Uterus (tissue), 2 donors: ENCODE results near the gene BCAN.

ENCODE experiments used
- POLR2A ChIP-seq, 2 donors: fragments of 450-650 bp; IDR thresholded peaks; one replicate each; pipeline ENCODE4 v1.6.1; 2016; ENCODE audit warnings: antibody characterized with exemption in 2 of 2, mild to moderate bottlenecking in 1 of 2, moderate library complexity in 1 of 2
- TF ChIP-seq, protein P1 (sequence below), 4 experiments: fragments of 200-600 bp in 2 of 4; fragments of 450-650 bp in 2 of 4; sonication (generic) in 2 of 4; IDR thresholded peaks; one replicate each; pipeline ENCODE4 v1.5.1; 2016 to 2019; ENCODE audit warnings: antibody characterized with exemption in 4 of 4, mild to moderate bottlenecking in 2 of 4, moderate library complexity in 1 of 4

DNA sequence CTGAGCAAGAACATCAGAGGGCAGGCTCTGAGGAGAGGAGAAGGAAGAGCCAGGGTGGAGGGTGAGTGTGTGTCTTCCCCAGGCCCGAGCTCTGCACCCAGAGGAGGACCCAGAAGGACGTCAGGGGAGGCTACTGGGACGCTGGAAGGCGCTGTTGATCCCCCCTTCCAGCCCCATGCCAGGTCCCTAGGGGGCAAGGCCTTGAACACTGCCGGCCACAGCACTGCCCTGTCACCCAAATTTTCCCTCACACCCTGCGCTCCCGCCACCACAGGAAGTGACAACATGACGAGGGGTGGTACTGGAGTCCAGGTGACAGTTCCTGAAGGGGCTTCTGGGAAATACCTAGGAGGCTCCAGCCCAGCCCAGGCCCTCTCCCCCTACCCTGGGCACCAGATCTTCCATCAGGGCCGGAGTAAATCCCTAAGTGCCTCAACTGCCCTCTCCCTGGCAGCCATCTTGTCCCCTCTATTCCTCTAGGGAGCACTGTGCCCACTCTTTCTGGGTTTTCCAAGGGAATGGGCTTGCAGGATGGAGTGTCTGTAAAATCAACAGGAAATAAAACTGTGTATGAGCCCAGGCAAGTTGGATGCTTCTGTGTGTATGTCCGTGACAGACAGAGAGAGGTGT lies 17.1 kb downstream of the BCAN start:
- TF ChIP-seq, protein P1, sequence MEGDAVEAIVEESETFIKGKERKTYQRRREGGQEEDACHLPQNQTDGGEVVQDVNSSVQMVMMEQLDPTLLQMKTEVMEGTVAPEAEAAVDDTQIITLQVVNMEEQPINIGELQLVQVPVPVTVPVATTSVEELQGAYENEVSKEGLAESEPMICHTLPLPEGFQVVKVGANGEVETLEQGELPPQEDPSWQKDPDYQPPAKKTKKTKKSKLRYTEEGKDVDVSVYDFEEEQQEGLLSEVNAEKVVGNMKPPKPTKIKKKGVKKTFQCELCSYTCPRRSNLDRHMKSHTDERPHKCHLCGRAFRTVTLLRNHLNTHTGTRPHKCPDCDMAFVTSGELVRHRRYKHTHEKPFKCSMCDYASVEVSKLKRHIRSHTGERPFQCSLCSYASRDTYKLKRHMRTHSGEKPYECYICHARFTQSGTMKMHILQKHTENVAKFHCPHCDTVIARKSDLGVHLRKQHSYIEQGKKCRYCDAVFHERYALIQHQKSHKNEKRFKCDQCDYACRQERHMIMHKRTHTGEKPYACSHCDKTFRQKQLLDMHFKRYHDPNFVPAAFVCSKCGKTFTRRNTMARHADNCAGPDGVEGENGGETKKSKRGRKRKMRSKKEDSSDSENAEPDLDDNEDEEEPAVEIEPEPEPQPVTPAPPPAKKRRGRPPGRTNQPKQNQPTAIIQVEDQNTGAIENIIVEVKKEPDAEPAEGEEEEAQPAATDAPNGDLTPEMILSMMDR (IDR thresholded peaks at IDR 0.05), result no peak
- no peak for TF ChIP-seq POLR2A (IDR thresholded peaks at IDR 0.05)
